SK-N-SH (cell line): ENCODE data around the gene KCTD7. TPM values are rescaled to one million over a fixed set of nuclear protein-coding genes. Genes with fewer than 3 reads are reported as not detected.
A peak's percentile ranks its signal among the peaks of the same experiment; 100 is the strongest.

Source experiments
- CTCF ChIA-PET: fragments of 300-600, 350-600 bp; formaldehyde crosslinking; extraction: SDS; loops from one replicate; lab custom pipeline; 2021; lab: Yijun Ruan, JAX
- POLR2A ChIA-PET: fragments of 350-600 bp; sonication (Branson Sonifier 250); formaldehyde crosslinking; extraction: SDS; loops from one replicate; lab custom pipeline; 2020; ENCODE audit warnings: antibody characterized with exemption, inconsistent platforms; lab: Yijun Ruan, JAX
- DNase-seq: peaks from one replicate; pipeline ENCODE4 v3.0.0; 2012
- H2AFZ ChIP-seq: fragments of 200-600 bp; sonication (generic); 2 replicates; pipeline ENCODE4 v1.8.1; 2016; ENCODE audit warnings: antibody characterized with exemption, mild to moderate bottlenecking, low read depth
- H3F3A ChIP-seq: fragments of 200-600 bp; sonication (generic); replicated peaks from 2 replicates; pipeline ENCODE3; 2016; ENCODE audit warnings: antibody characterized with exemption, mild to moderate bottlenecking; ENCODE audit not compliant: insufficient read depth
- H3K27ac ChIP-seq, 2 experiments: fragments of 200-500 bp in 1 of 2; fragments of 200-600 bp in 1 of 2; sonication (Bioruptor generic) in 1 of 2; sonication (generic), shearing (Covaris generic) in 1 of 2; 2 replicates each; pipeline versions ENCODE4 v1.5.1 to v1.6.1; 2014 to 2016; ENCODE audit warnings: low read depth in 2 of 2, inconsistent platforms in 1 of 2, low read length in 1 of 2, mild to moderate bottlenecking in 1 of 2, mixed read lengths in 1 of 2
- H3K27me3 ChIP-seq: fragments of 200-600 bp; sonication (generic), shearing (Covaris generic); 2 replicates; pipeline ENCODE4 v1.6.1; 2016; ENCODE audit warnings: mixed run types; ENCODE audit not compliant: insufficient read depth
- H3K36me3 ChIP-seq, 2 experiments: fragments of 200-500 bp in 1 of 2; fragments of 200-600 bp in 1 of 2; sonication (Bioruptor generic) in 1 of 2; sonication (generic) in 1 of 2; replicated peaks in 1 of 2; 2 replicates each; pipeline versions ENCODE3 to v1.5.1; 2014 to 2016; ENCODE audit warnings: low read length in 1 of 2, mild to moderate bottlenecking in 1 of 2; ENCODE audit not compliant: insufficient read depth in 2 of 2, control insufficient read depth in 1 of 2
- H3K4me1 ChIP-seq, 2 experiments: fragments of 200-500 bp in 1 of 2; fragments of 200-600 bp in 1 of 2; sonication (Bioruptor generic) in 1 of 2; sonication (generic), shearing (Covaris generic) in 1 of 2; 2 replicates each; pipeline versions ENCODE4 v1.5.1 to v1.6.1; 2014 to 2016; ENCODE audit warnings: low read depth in 1 of 2, low read length in 1 of 2, mixed run types in 1 of 2; ENCODE audit not compliant: insufficient read depth in 2 of 2, control insufficient read depth in 1 of 2
- H3K4me2 ChIP-seq: fragments of 200-600 bp; sonication (generic), shearing (Covaris generic); 2 replicates; pipeline ENCODE4 v1.6.1; 2017; ENCODE audit warnings: mixed run types
- H3K4me3 ChIP-seq, 2 experiments: fragments of 200-500 bp in 1 of 2; fragments of 200-600 bp in 1 of 2; sonication (Bioruptor generic) in 1 of 2; sonication (generic), shearing (Covaris generic) in 1 of 2; 2 replicates each; pipeline versions ENCODE4 v1.5.1 to v1.8.1; 2014 to 2016; ENCODE audit warnings: low read depth in 2 of 2, inconsistent platforms in 1 of 2, low read length in 1 of 2, mild to moderate bottlenecking in 1 of 2, mixed read lengths in 1 of 2, moderate library complexity in 1 of 2
- H3K79me2 ChIP-seq: fragments of 200-600 bp; sonication (generic); 2 replicates; pipeline ENCODE4 v1.8.1; 2017; ENCODE audit warnings: mild to moderate bottlenecking; ENCODE audit not compliant: insufficient read depth
- H3K9ac ChIP-seq: fragments of 200-600 bp; sonication (generic); 2 replicates; pipeline ENCODE4 v1.6.1; 2017; ENCODE audit warnings: mixed run types
- H3K9me2 ChIP-seq: fragments of 200-600 bp; sonication (generic); 2 replicates; pipeline ENCODE4 v1.6.1; 2017; ENCODE audit warnings: mixed run types
- H3K9me3 ChIP-seq: fragments of 200-600 bp; sonication (generic); 2 replicates; pipeline ENCODE4 v1.6.1; 2017; ENCODE audit warnings: mixed run types, mild to moderate bottlenecking, moderate library complexity
- H4K20me1 ChIP-seq: fragments of 200-600 bp; sonication (generic); 2 replicates; pipeline ENCODE4 v1.6.1; 2017; ENCODE audit warnings: mild to moderate bottlenecking, mixed run types; ENCODE audit not compliant: insufficient read depth
- CHD2 ChIP-seq: fragments of 150-350 bp; IDR thresholded peaks from 2 replicates; pipeline ENCODE4 v1.6.1; 2018; ENCODE audit warnings: low read length; ENCODE audit not compliant: partially characterized antibody
- ELF1 ChIP-seq: IDR thresholded peaks from 2 replicates; pipeline ENCODE4 v1.4.0; 2012
- EP300 ChIP-seq, 2 experiments: IDR thresholded peaks; 2 replicates each; pipeline versions ENCODE4 v1.4.0 to v1.6.1; 2012; ENCODE audit warnings: borderline replicate concordance in 1 of 2, low read depth in 1 of 2, low read length in 1 of 2
- FOXJ3 ChIP-seq: sonication (generic); formaldehyde crosslinking; IDR thresholded peaks from 2 replicates; pipeline ENCODE4 v1.5.1; 2020; ENCODE audit warnings: mild to moderate bottlenecking, missing genetic modification reagents
- FOXM1 ChIP-seq: IDR thresholded peaks from 2 replicates; pipeline ENCODE4 v1.4.0; 2012; ENCODE audit warnings: low read depth, mild to moderate bottlenecking
- GABPA ChIP-seq: IDR thresholded peaks from 2 replicates; pipeline ENCODE4 v1.4.0; 2012; ENCODE audit warnings: low read depth, mild to moderate bottlenecking
- GATA2 ChIP-seq: sonication (generic); formaldehyde crosslinking; IDR thresholded peaks from 2 replicates; pipeline ENCODE4 v1.5.0; 2020; ENCODE audit warnings: mild to moderate bottlenecking, missing genetic modification reagents
- JUND ChIP-seq: IDR thresholded peaks from 2 replicates; pipeline ENCODE4 v1.4.0; 2012
- MEF2A ChIP-seq: IDR thresholded peaks from 2 replicates; pipeline ENCODE4 v1.4.0; 2012; ENCODE audit warnings: low read depth, borderline replicate concordance
- MXI1 ChIP-seq: IDR thresholded peaks from 2 replicates; pipeline ENCODE4 v1.6.1; 2012; ENCODE audit warnings: mild to moderate bottlenecking, low read depth, low read length, improper control_type of control experiment
- NFIC ChIP-seq: IDR thresholded peaks from 2 replicates; pipeline ENCODE4 v1.4.0; 2012; ENCODE audit warnings: borderline replicate concordance
- NRF1 ChIP-seq: IDR thresholded peaks from 2 replicates; pipeline ENCODE4 v1.6.1; 2012; ENCODE audit warnings: low read depth, mild to moderate bottlenecking, low read length
- POLR2AphosphoS5 ChIP-seq: IDR thresholded peaks from 2 replicates; pipeline ENCODE4 v1.6.1; 2012; ENCODE audit warnings: low read depth, low read length
- RFX5 ChIP-seq: IDR thresholded peaks from 2 replicates; pipeline ENCODE4 v1.6.1; 2012; ENCODE audit warnings: mild to moderate bottlenecking, improper control_type of control experiment, low read length
- RXRA ChIP-seq: IDR thresholded peaks from 2 replicates; pipeline ENCODE4 v1.4.0; 2012; ENCODE audit warnings: low read depth, mild to moderate bottlenecking, borderline replicate concordance
- SIN3A ChIP-seq: IDR thresholded peaks from 2 replicates; pipeline ENCODE4 v1.6.1; 2012; ENCODE audit warnings: low read depth, mild to moderate bottlenecking, low read length, moderate library complexity, borderline replicate concordance
- TAF1 ChIP-seq: IDR thresholded peaks from 2 replicates; pipeline ENCODE4 v1.6.1; 2012; ENCODE audit warnings: low read depth, mild to moderate bottlenecking, low read length, moderate library complexity, borderline replicate concordance
- TEAD4 ChIP-seq: IDR thresholded peaks from 2 replicates; pipeline ENCODE4 v1.4.0; 2012; ENCODE audit warnings: mild to moderate bottlenecking, borderline replicate concordance; ENCODE audit not compliant: insufficient read depth
- YY1 ChIP-seq: IDR thresholded peaks from 2 replicates; pipeline ENCODE4 v1.4.0; 2012; ENCODE audit warnings: low read depth, mild to moderate bottlenecking
- WGBS: methylation state at CpG from one replicate; pipeline ENCODE4 v1.1.6; 2017; ENCODE audit warnings: low lambda C conversion rate; 5-methylcytosine and 5-hydroxymethylcytosine counted together
- polyA plus RNA-seq, 3 experiments: library from polyadenylated mRNA; depleted of rRNA; stranded (reverse); fragments of >200 nt; gene quantifications; 2 replicates each; pipeline ENCODE4 v1.2.3, GENCODE V29; 2012
- TF ChIP-seq, protein P1 (sequence below): IDR thresholded peaks from 2 replicates; pipeline ENCODE4; 2012
- TF ChIP-seq, protein P2 (sequence below): IDR thresholded peaks from 2 replicates; pipeline ENCODE4 v1.4.0; 2012; ENCODE audit warnings: low read depth
- TF ChIP-seq, protein P3 (sequence below): fragments of 200-600 bp; sonication (generic); IDR thresholded peaks from 2 replicates; pipeline ENCODE4 v1.6.1; 2017; ENCODE audit warnings: antibody characterized with exemption, mild to moderate bottlenecking, moderate library complexity
- TF ChIP-seq, protein P4 (sequence below): IDR thresholded peaks from 2 replicates; pipeline ENCODE4 v1.4.0; 2012; ENCODE audit warnings: low read depth, borderline replicate concordance
- TF ChIP-seq, protein P5 (sequence below): IDR thresholded peaks from 2 replicates; pipeline ENCODE4 v1.6.1; 2012; ENCODE audit warnings: mild to moderate bottlenecking, low read depth, low read length, moderate library complexity

KCTD7 gene
- polyA plus RNA-seq, 1 of the 3 experiments (the other 2 are of a cell fraction), result 19.5 TPM

DNA sequence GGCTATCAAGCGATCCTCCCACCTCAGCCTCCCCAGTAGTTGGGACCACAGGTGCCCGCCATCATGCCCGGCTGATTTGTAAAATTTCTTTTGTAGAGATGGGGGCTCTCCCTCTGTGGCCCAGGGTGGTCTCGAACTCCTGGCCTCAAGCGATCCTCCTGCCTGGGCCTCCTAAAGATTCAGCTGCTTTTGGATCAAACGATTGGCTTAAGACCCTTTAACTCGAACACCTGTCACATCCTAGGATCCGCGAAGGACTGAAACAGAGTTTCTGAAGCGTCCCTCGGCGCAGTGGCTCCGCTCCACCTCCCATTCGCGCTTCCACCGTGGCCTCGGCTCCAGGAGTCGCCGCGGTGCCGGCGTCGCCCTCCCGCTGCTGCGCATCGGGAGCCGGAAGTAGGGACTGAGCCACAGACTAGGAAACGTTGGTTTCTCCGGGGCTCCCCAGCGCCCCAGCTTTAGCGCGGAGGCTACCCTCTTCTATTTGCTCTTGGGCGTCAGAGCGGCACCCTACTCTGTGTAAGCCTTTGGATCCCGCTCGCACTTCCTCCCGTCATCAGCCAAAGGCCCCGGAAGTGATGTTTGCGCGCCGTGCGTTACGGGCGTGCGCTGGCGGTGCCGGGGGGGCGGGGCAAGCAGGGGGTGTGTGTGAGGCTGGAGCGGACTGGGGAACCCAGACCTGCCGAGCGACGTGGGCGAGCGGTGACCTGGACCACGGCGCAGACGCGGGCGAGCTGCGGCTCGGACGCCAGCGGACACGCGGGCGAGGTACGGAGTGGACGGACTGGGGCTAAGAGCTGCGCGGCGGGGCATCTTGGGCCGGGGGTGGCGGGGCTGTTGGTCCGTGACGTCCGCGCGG, 53.0 kb downstream of the KCTD7 start:
- ChIA-PET POLR2A (interaction anchor here (0.5 to 1.3 kb wide), 5 partner anchors 15 to 59 kb away, joined by 3 to 4 read pairs (median 3); partner anchors contain the start of gene RABGEF1), CTCF (interaction anchor here (2.6 kb wide), 1 partner anchor 124 kb away, joined by 7 read pairs; no protein-coding TSS in a partner anchor)
- H3K4me2 ChIP-seq, result peak overlapping the region; percentile 92
- peak overlapping the region; percentile 95 for H3K9ac ChIP-seq
- no peaks in the 10 kb centered on the region for H3K27me3 ChIP-seq
- no peaks in the 10 kb centered on the region for H3K9me3 ChIP-seq
- H2AFZ ChIP-seq, result peak overlapping the region; percentile 98
- DNase-seq, result peak; percentile 100
- H3F3A ChIP-seq, result peaks cover 16% of the 10 kb centered on the region
- H3K27ac ChIP-seq, result peak overlapping the region; percentile 80 to 93
- H3K79me2 ChIP-seq, result peaks cover 65% of the 10 kb centered on the region
- no peaks in the 10 kb centered on the region for H3K36me3 ChIP-seq
- peak overlapping the region; percentile 67 to 94 for H3K4me3 ChIP-seq
- H3K9me2 ChIP-seq, result no peaks in the 10 kb centered on the region
- no peaks in the 10 kb centered on the region for H4K20me1 ChIP-seq
- 2% methylated on average over 48 of the region's 78 CpGs for WGBS
- H3K4me1 ChIP-seq, result peaks cover 0 to 5% of the 10 kb centered on the region in 2 experiments; a peak in 1 of 4 replicates
- TF ChIP-seq ELF1 (peak; percentile 81), RFX5 (0 out of 2 replicates have a peak, but pooled peaks have one; percentile 38), MXI1 (peak; percentile 93), GATA2 (no peak; the same call in 1 of the 2 replicates), TAF1 (peak; percentile 86), RXRA (no peak), MEF2A (no peak), CHD2 (peak; percentile 46), POLR2AphosphoS5 (peak; percentile 98), JUND (no peak; the same call in 1 of the 2 replicates), NRF1 (peak; percentile 59), FOXM1 (0 out of 2 replicates have a peak, but pooled peaks have one; percentile 3), SIN3A (peak; percentile 62), NFIC (no peak), GABPA (peak; percentile 86), FOXJ3 (CRISPR knock-in tag) (no peak; the same call in 1 of the 2 replicates), TEAD4 (0 out of 2 replicates have a peak, but pooled peaks have one; percentile 12), YY1 (peak; percentile 49; the same call in 1 of the 2 replicates), EP300 (IDR thresholded peaks at IDR 0.05; ENCODE audit: borderline replicate concordance in 1 of 2, low read depth in 1 of 2, low read length in 1 of 2) (peak in 1 of 2 experiments; percentile 42; a peak in 1 of 4 replicates)
- TF ChIP-seq, protein P1, sequence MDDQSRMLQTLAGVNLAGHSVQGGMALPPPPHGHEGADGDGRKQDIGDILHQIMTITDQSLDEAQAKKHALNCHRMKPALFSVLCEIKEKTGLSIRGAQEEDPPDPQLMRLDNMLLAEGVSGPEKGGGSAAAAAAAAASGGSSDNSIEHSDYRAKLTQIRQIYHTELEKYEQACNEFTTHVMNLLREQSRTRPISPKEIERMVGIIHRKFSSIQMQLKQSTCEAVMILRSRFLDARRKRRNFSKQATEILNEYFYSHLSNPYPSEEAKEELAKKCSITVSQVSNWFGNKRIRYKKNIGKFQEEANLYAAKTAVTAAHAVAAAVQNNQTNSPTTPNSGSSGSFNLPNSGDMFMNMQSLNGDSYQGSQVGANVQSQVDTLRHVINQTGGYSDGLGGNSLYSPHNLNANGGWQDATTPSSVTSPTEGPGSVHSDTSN, result peak; percentile 51
- TF ChIP-seq, protein P2, sequence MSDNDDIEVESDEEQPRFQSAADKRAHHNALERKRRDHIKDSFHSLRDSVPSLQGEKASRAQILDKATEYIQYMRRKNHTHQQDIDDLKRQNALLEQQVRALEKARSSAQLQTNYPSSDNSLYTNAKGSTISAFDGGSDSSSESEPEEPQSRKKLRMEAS, result peak; percentile 79
- TF ChIP-seq, protein P3, sequence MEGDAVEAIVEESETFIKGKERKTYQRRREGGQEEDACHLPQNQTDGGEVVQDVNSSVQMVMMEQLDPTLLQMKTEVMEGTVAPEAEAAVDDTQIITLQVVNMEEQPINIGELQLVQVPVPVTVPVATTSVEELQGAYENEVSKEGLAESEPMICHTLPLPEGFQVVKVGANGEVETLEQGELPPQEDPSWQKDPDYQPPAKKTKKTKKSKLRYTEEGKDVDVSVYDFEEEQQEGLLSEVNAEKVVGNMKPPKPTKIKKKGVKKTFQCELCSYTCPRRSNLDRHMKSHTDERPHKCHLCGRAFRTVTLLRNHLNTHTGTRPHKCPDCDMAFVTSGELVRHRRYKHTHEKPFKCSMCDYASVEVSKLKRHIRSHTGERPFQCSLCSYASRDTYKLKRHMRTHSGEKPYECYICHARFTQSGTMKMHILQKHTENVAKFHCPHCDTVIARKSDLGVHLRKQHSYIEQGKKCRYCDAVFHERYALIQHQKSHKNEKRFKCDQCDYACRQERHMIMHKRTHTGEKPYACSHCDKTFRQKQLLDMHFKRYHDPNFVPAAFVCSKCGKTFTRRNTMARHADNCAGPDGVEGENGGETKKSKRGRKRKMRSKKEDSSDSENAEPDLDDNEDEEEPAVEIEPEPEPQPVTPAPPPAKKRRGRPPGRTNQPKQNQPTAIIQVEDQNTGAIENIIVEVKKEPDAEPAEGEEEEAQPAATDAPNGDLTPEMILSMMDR, result no peak
- TF ChIP-seq, protein P4, sequence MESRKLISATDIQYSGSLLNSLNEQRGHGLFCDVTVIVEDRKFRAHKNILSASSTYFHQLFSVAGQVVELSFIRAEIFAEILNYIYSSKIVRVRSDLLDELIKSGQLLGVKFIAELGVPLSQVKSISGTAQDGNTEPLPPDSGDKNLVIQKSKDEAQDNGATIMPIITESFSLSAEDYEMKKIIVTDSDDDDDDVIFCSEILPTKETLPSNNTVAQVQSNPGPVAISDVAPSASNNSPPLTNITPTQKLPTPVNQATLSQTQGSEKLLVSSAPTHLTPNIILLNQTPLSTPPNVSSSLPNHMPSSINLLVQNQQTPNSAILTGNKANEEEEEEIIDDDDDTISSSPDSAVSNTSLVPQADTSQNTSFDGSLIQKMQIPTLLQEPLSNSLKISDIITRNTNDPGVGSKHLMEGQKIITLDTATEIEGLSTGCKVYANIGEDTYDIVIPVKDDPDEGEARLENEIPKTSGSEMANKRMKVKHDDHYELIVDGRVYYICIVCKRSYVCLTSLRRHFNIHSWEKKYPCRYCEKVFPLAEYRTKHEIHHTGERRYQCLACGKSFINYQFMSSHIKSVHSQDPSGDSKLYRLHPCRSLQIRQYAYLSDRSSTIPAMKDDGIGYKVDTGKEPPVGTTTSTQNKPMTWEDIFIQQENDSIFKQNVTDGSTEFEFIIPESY, result peak; percentile 63
- TF ChIP-seq, protein P5, sequence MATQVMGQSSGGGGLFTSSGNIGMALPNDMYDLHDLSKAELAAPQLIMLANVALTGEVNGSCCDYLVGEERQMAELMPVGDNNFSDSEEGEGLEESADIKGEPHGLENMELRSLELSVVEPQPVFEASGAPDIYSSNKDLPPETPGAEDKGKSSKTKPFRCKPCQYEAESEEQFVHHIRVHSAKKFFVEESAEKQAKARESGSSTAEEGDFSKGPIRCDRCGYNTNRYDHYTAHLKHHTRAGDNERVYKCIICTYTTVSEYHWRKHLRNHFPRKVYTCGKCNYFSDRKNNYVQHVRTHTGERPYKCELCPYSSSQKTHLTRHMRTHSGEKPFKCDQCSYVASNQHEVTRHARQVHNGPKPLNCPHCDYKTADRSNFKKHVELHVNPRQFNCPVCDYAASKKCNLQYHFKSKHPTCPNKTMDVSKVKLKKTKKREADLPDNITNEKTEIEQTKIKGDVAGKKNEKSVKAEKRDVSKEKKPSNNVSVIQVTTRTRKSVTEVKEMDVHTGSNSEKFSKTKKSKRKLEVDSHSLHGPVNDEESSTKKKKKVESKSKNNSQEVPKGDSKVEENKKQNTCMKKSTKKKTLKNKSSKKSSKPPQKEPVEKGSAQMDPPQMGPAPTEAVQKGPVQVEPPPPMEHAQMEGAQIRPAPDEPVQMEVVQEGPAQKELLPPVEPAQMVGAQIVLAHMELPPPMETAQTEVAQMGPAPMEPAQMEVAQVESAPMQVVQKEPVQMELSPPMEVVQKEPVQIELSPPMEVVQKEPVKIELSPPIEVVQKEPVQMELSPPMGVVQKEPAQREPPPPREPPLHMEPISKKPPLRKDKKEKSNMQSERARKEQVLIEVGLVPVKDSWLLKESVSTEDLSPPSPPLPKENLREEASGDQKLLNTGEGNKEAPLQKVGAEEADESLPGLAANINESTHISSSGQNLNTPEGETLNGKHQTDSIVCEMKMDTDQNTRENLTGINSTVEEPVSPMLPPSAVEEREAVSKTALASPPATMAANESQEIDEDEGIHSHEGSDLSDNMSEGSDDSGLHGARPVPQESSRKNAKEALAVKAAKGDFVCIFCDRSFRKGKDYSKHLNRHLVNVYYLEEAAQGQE, result no peak
